NCI-H82 treated with DMSO at 0.1 percent for 48 hours (cell line): Measurements from ENCODE around the gene ZNF385C.

ENCODE experiments used
- DNase-seq: peaks from one replicate; lab custom pipeline; 2025; ENCODE audit not compliant: unreplicated experiment; lab: John Stamatoyannopoulos, UW

Gene ZNF385C

GRCh38 chr17:42051645-42052044 is 46.6 kb downstream of the ZNF385C start:
- no peak for DNase-seq

- DNase-seq: no peak
Measured at GRCh38 chr17:42051013-42051400, 47.3 kb downstream of the ZNF385C start.

- peak; percentile 15 for DNase-seq
Measured at GRCh38 chr17:42050393-42051012, 47.8 kb downstream of the ZNF385C start, which contains the start of gene C17orf113. C17orf113 (minus strand) TSS chr17:42050601; CDS start chr17:42043376, 7,225 bp downstream.

- DNase-seq: no peak
Measured at GRCh38 chr17:42049834-42050392, 48.4 kb downstream of the ZNF385C start.

- no peak for DNase-seq
Measured at GRCh38 chr17:42047343-42047742, 50.9 kb downstream of the ZNF385C start.

GRCh38 chr17:42045719-42046118 is 52.6 kb downstream of the ZNF385C start:
- DNase-seq: no peak

- DNase-seq: no peak
Measured at GRCh38 chr17:42042598-42043319, 55.5 kb downstream of the ZNF385C start.

- no peak for DNase-seq
Measured at GRCh38 chr17:42041619-42042018, 56.7 kb downstream of the ZNF385C start.

- no peak for DNase-seq
Measured at GRCh38 chr17:42040818-42041217, 57.5 kb downstream of the ZNF385C start.

- DNase-seq: no peak
Measured at GRCh38 chr17:42039794-42040763, 58.2 kb downstream of the ZNF385C start.

- no peak for DNase-seq
Measured at GRCh38 chr17:42038221-42038973, 59.9 kb downstream of the ZNF385C start.

- no peak for DNase-seq
Measured at GRCh38 chr17:42034059-42034458, 64.2 kb downstream of the ZNF385C start.

GRCh38 chr17:42031584-42031983 is 66.7 kb downstream of the ZNF385C start:
- no peak for DNase-seq

- no peak for DNase-seq
Measured at GRCh38 chr17:42028791-42029127, 69.5 kb downstream of the ZNF385C start.

- peak; percentile 8 for DNase-seq
Measured at GRCh38 chr17:42027961-42028790, 70.1 kb downstream of the ZNF385C start.

- DNase-seq: no peak
Measured at GRCh38 chr17:42027590-42027889, 70.7 kb downstream of the ZNF385C start.

- no peak for DNase-seq
Measured at GRCh38 chr17:42026857-42027589, 71.2 kb downstream of the ZNF385C start.

GRCh38 chr17:42025936-42026335 is 72.3 kb downstream of the ZNF385C start:
- no peak for DNase-seq

- DNase-seq: no peak
Measured at GRCh38 chr17:42025191-42025579, 73.1 kb downstream of the ZNF385C start.
